PC-3 (cell line): ENCODE measurements around the gene L3MBTL1. TPM values are rescaled to one million over a fixed set of nuclear protein-coding genes. Genes with fewer than 3 reads are reported as not detected.

Source experiments
- ATAC-seq: fragments of 200-7000 bp; cut with Tn5 transposase; 2 replicates; pipeline ENCODE4 v1.9.1; 2020; ENCODE audit warnings: mild to moderate bottlenecking, moderate library complexity
- BruUV-seq: library from RNA; stranded (reverse); fragments of 400-500 nt; replicated peaks from 2 replicates; lab custom pipeline; 2021; lab: Mats Ljungman, UMichigan
- CTCF ChIA-PET: fragments of 300-600 bp; sonication (Branson Sonifier 250); formaldehyde crosslinking; loops from one replicate; lab custom pipeline; 2022; ENCODE audit warnings: antibody characterized with exemption; lab: Charles Lee
- POLR2A ChIA-PET: fragments of 300-600 bp; sonication (Branson Sonifier 250); formaldehyde crosslinking; loops from one replicate; lab custom pipeline; 2022; ENCODE audit warnings: antibody characterized with exemption; ENCODE audit not compliant: unreplicated experiment; lab: Charles Lee
- DNase-seq: peaks from one replicate; pipeline ENCODE4 v3.0.0-alpha.2; 2015
- H2AFZ ChIP-seq: fragments of 300-600 bp; sonication (generic); 2 replicates; pipeline ENCODE4 v1.6.0; 2016; ENCODE audit warnings: antibody characterized with exemption, low read length
- H3F3A ChIP-seq: fragments of 300-600 bp; sonication (generic); one replicate; pipeline ENCODE4 v1.6.0; 2017; ENCODE audit warnings: antibody characterized with exemption, low read length, control low read depth, mild to moderate bottlenecking; ENCODE audit not compliant: unreplicated experiment
- H3K27ac ChIP-seq: fragments of 300-600 bp; sonication (generic); 2 replicates; pipeline ENCODE4 v1.5.1; 2016; ENCODE audit warnings: mild to moderate bottlenecking, low read length
- H3K27me3 ChIP-seq: fragments of 300-600 bp; sonication (generic); 2 replicates; pipeline ENCODE4 v1.6.1; 2016; ENCODE audit warnings: low read length, mixed read lengths
- H3K36me3 ChIP-seq: fragments of 300-600 bp; sonication (generic); 2 replicates; pipeline ENCODE4 v1.6.1; 2016; ENCODE audit warnings: low read depth, mixed run types, low read length, mixed read lengths
- H3K4me1 ChIP-seq: fragments of 300-600 bp; sonication (generic); 2 replicates; pipeline ENCODE4 v1.5.1; 2016; ENCODE audit warnings: low read length; ENCODE audit not compliant: insufficient read depth
- H3K4me2 ChIP-seq: fragments of 300-600 bp; sonication (generic); 2 replicates; pipeline ENCODE4 v1.6.0; 2016; ENCODE audit warnings: low read length
- H3K4me3 ChIP-seq: fragments of 300-600 bp; sonication (generic); 2 replicates; pipeline ENCODE4 v1.5.1; 2016; ENCODE audit warnings: mild to moderate bottlenecking, low read length, mixed read lengths
- H3K79me2 ChIP-seq: fragments of 300-600 bp; sonication (generic); 2 replicates; pipeline ENCODE4 v1.6.1; 2017; ENCODE audit warnings: low read length, mixed read lengths
- H3K9ac ChIP-seq: fragments of 300-600 bp; sonication (generic); 2 replicates; pipeline ENCODE4 v1.6.0; 2016; ENCODE audit warnings: mild to moderate bottlenecking, low read length
- H3K9me2 ChIP-seq: fragments of 300-600 bp; sonication (generic); replicated peaks from 2 replicates; pipeline ENCODE4 v1.6.1; 2016; ENCODE audit warnings: mixed run types, low read length, mixed read lengths
- H3K9me3 ChIP-seq: fragments of 300-600 bp; sonication (generic); 2 replicates; pipeline ENCODE4 v1.6.1; 2016; ENCODE audit warnings: low read length, mixed read lengths
- H4K20me1 ChIP-seq: fragments of 300-600 bp; sonication (generic); 2 replicates; pipeline ENCODE4 v1.6.1; 2016; ENCODE audit warnings: low read length, mixed read lengths
- CTCF ChIP-seq: fragments of 300-600 bp; sonication (generic); conservative IDR thresholded peaks from 2 replicates; pipeline ENCODE4 v1.5.1; 2017; ENCODE audit warnings: antibody characterized with exemption, low read depth, mild to moderate bottlenecking, low read length
- EZH2 ChIP-seq: fragments of 300-600 bp; sonication (generic); IDR thresholded peaks from one replicate; pipeline ENCODE4 v1.6.1; 2017; ENCODE audit warnings: antibody characterized with exemption, mild to moderate bottlenecking, low read length; ENCODE audit not compliant: unreplicated experiment
- EZH2phosphoT487 ChIP-seq: fragments of 300-600 bp; sonication (generic); IDR thresholded peaks from 2 replicates; pipeline ENCODE4 v1.6.1; 2018; ENCODE audit warnings: mild to moderate bottlenecking, antibody characterized with exemption, low read length, borderline replicate concordance
- intact Hi-C: fragments of 100-400 bp; cut with micrococcal nuclease; formaldehyde crosslinking; loops from 2 replicates; pipeline ENCODE4 v1.9.0; 2023
- total RNA-seq: library from RNA; depleted of rRNA; stranded (reverse); fragments of >200 nt; gene quantifications from 2 replicates; pipeline ENCODE4 v1.2.3, GENCODE V29; 2014

L3MBTL1 gene
- total RNA-seq, 1 experiment from 2014 or later: 9.9 TPM

- no peaks in the 10 kb centered on the region for H3K79me2 ChIP-seq
- intact Hi-C loops: no loop called here
- H3K9me3 ChIP-seq: no peaks in the 10 kb centered on the region
- no peak overlapping the region for H3K4me3 ChIP-seq
- no peak overlapping the region for H3K27ac ChIP-seq
- no peak for ATAC-seq
- H3F3A ChIP-seq: no peaks in the 10 kb centered on the region
- no peaks in the 10 kb centered on the region for H3K27me3 ChIP-seq
- no peaks in the 10 kb centered on the region for H4K20me1 ChIP-seq
- DNase-seq: no peak
- no peak overlapping the region for H2AFZ ChIP-seq
- H3K9ac ChIP-seq: no peak overlapping the region
- no peaks in the 10 kb centered on the region for H3K36me3 ChIP-seq
- CTCF ChIA-PET: no interaction called here
- no TSS peak for BruUV-seq
- POLR2A ChIA-PET: no interaction called here
- H3K9me2 ChIP-seq: no peaks in the 10 kb centered on the region
- H3K4me2 ChIP-seq: no peak overlapping the region
- TF ChIP-seq EZH2: no peak
- no peak for TF ChIP-seq CTCF
- no peaks in the 10 kb centered on the region for H3K4me1 ChIP-seq
These were observed 23.6 kb downstream of the L3MBTL1 start for GRCh38 chr20:43531091-43531443.

- CTCF ChIA-PET: no interaction called here
- H3K4me2 ChIP-seq: no peak overlapping the region
- no peaks in the 10 kb centered on the region for H4K20me1 ChIP-seq
- H3K9ac ChIP-seq: no peak overlapping the region
- no peaks in the 10 kb centered on the region for H3K27me3 ChIP-seq
- H3K9me3 ChIP-seq: no peaks in the 10 kb centered on the region
- DNase-seq (no peak), ATAC-seq (no peak)
- H3K4me1 ChIP-seq: no peaks in the 10 kb centered on the region
- no peak overlapping the region for H3K27ac ChIP-seq
- no peak overlapping the region for H2AFZ ChIP-seq
- intact Hi-C loops: no loop called here
- TF ChIP-seq CTCF: no peak
- no peak for TF ChIP-seq EZH2phosphoT487
- TF ChIP-seq EZH2: no peak
- no peaks in the 10 kb centered on the region for H3K36me3 ChIP-seq
- H3K9me2 ChIP-seq: no peaks in the 10 kb centered on the region
- H3K4me3 ChIP-seq: no peak overlapping the region
- no peaks in the 10 kb centered on the region for H3F3A ChIP-seq
- no TSS peak for BruUV-seq
- H3K79me2 ChIP-seq: no peaks in the 10 kb centered on the region
- POLR2A ChIA-PET: no interaction called here
These were observed 25.0 kb downstream of the L3MBTL1 start for GRCh38 chr20:43532416-43533055.

DNA sequence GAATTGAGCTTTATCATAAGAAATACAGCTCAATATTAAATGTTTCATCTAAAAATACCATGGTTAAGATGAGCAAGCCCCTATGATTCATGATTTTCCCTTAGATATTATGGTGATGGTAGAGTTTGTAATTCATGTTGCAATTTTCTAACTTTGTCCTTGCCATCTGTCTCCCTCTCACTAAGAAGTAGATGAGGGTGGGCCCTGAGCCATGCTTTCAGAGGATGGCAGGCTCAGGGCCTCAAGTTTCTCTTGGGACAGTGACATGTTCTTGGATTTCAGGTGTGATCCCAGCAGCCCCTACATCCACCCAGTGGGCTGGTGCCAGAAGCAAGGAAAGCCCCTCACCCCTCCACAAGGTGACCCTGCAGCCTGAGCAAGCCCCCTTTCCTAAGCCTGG lies 25.6 kb downstream of the L3MBTL1 start:
- intact Hi-C loops: no loop called here
- DNase-seq (no peak), ATAC-seq (no peak)
- Histone ChIP-seq H3K9ac (no peak overlapping the region), H3K9me3 (no peaks in the 10 kb centered on the region), H3K79me2 (no peaks in the 10 kb centered on the region), H3K36me3 (no peaks in the 10 kb centered on the region), H3K27me3 (no peaks in the 10 kb centered on the region), H3K4me3 (no peak overlapping the region), H3K4me1 (no peaks in the 10 kb centered on the region), H4K20me1 (no peaks in the 10 kb centered on the region), H3K27ac (no peak overlapping the region), H3K4me2 (no peak overlapping the region), H3F3A (no peaks in the 10 kb centered on the region), H2AFZ (no peak overlapping the region), H3K9me2 (no peaks in the 10 kb centered on the region)
- TF ChIP-seq EZH2phosphoT487 (no peak), EZH2 (no peak), CTCF (no peak)
- no TSS peak for BruUV-seq
- ChIA-PET CTCF (no interaction called here), POLR2A (no interaction called here)
